ENCODE data around the gene ANKRD12. TPM values are rescaled to one million over a fixed set of nuclear protein-coding genes. Genes with fewer than 3 reads are reported as not detected.

ANKRD12 gene
- total RNA-seq, 1 donor from 2014 or later = 26.1 TPM

- Histone ChIP-seq H3K27ac (ENCODE audit: low read depth, low read length) (no peak overlapping the region), H3K9ac (ENCODE audit: low read depth in 1 of 3, low read length in 3 of 3) (no peak overlapping the region), H3K27me3 (ENCODE audit: control insufficient read depth in 3 of 3, insufficient read depth in 3 of 3, low read length in 3 of 3) (no peaks in the 10 kb centered on the region), H3K9me3 (ENCODE audit: control insufficient read depth in 3 of 3, low read length in 3 of 3) (no peaks in the 10 kb centered on the region), H3K36me3 (ENCODE audit: control insufficient read depth in 3 of 3, insufficient read depth in 3 of 3, low read length in 3 of 3) (peaks cover 3 to 23% (median 19%) of the 10 kb centered on the region in 3 donors), H3K4me1 (ENCODE audit: control insufficient read depth in 3 of 3, insufficient read depth in 3 of 3, low read length in 3 of 3) (peaks cover 0 to 2% (median 0%) of the 10 kb centered on the region in 3 donors), H3K4me3 (ENCODE audit: low read length in 3 of 3) (no peak overlapping the region)
Observed at GRCh38 chr18:9215221-9215933, 78.8 kb downstream of the ANKRD12 start.

- H3K9ac ChIP-seq (ENCODE audit: low read depth in 1 of 3, low read length in 3 of 3) = no peak overlapping the region
- H3K36me3 ChIP-seq (ENCODE audit: control insufficient read depth in 3 of 3, insufficient read depth in 3 of 3, low read length in 3 of 3) = peaks cover 1 to 29% (median 15%) of the 10 kb centered on the region in 3 donors
- no peak overlapping the region for H3K27ac ChIP-seq (ENCODE audit: low read depth, low read length)
- H3K4me1 ChIP-seq (ENCODE audit: control insufficient read depth in 3 of 3, insufficient read depth in 3 of 3, low read length in 3 of 3) = peaks cover 0 to 2% (median 0%) of the 10 kb centered on the region in 3 donors
- no peak overlapping the region for H3K4me3 ChIP-seq (ENCODE audit: low read length in 3 of 3)
- no peaks in the 10 kb centered on the region for H3K9me3 ChIP-seq (ENCODE audit: control insufficient read depth in 3 of 3, low read length in 3 of 3)
- no peaks in the 10 kb centered on the region for H3K27me3 ChIP-seq (ENCODE audit: control insufficient read depth in 3 of 3, insufficient read depth in 3 of 3, low read length in 3 of 3)
Observed at GRCh38 chr18:9216459-9216858, 79.9 kb downstream of the ANKRD12 start.

DNA sequence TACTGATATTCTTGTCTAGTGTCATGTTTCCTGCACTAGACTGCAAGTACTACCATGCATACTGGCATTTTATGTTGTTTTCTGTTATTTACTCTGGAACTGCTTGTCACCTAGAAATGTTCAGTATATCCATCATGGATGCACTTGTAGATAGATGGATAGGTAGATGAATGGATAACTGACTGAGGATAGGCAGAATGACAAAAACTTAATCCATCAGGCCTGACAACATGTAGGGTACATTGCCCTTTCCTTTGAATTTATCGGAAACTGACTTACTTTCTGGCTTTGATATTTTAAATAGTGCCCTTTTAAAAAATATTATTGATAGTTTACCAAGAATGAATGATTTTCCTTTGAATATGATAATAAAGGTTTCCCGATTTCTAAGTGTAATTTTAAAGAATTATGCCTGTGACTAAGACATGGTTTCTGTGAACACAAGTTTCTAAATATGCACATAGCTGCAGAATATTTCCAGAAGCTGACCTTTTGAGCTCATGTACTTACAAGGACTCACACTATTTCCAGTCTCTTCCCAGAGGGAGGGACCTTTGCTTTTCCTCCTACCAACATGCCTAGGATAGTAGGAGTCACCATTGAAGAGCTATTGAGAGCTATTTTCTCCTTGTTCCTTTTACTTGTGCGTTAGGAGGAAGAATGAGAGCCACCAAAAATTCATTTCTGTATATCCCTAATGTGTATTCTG is 81.3 kb downstream of the ANKRD12 start:
- Histone ChIP-seq H3K36me3 (ENCODE audit: control insufficient read depth in 3 of 3, insufficient read depth in 3 of 3, low read length in 3 of 3) (peaks cover 0 to 35% (median 15%) of the 10 kb centered on the region in 3 donors), H3K27ac (ENCODE audit: low read depth, low read length) (no peak overlapping the region), H3K9me3 (ENCODE audit: control insufficient read depth in 3 of 3, low read length in 3 of 3) (no peaks in the 10 kb centered on the region), H3K4me1 (ENCODE audit: control insufficient read depth in 3 of 3, insufficient read depth in 3 of 3, low read length in 3 of 3) (peaks cover 0 to 2% (median 0%) of the 10 kb centered on the region in 3 donors), H3K27me3 (ENCODE audit: control insufficient read depth in 3 of 3, insufficient read depth in 3 of 3, low read length in 3 of 3) (no peaks in the 10 kb centered on the region), H3K4me3 (ENCODE audit: low read length in 3 of 3) (no peak overlapping the region), H3K9ac (ENCODE audit: low read depth in 1 of 3, low read length in 3 of 3) (no peak overlapping the region)

GRCh38 chr18:9221040-9221439 is 84.5 kb downstream of the ANKRD12 start:
- Histone ChIP-seq H3K4me3 (ENCODE audit: low read length in 3 of 3) (no peak overlapping the region), H3K36me3 (ENCODE audit: control insufficient read depth in 3 of 3, insufficient read depth in 3 of 3, low read length in 3 of 3) (peaks cover 0 to 31% (median 17%) of the 10 kb centered on the region in 3 donors), H3K4me1 (ENCODE audit: control insufficient read depth in 3 of 3, insufficient read depth in 3 of 3, low read length in 3 of 3) (peaks cover 0 to 2% (median 0%) of the 10 kb centered on the region in 3 donors)

DNA sequence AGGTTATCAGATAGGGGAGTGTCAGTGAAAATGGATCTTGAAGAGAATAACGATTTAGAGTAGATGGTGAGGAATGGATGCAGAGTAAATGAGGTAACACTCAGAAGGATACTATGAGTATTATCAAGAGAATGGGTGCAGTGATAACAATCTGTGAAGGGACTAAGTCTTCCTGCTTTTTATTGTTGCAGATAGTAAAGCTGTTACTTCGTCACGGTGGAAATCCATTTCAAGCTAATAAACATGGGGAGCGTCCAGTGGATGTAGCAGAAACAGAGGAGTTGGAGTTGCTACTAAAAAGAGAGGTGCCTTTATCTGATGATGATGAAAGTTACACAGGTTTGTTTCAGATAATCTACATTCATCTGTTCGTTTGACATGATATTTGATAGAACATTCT is 85.1 kb downstream of the ANKRD12 start:
- Histone ChIP-seq H3K9ac (ENCODE audit: low read depth in 1 of 3, low read length in 3 of 3) (no peak overlapping the region), H3K9me3 (ENCODE audit: control insufficient read depth in 3 of 3, low read length in 3 of 3) (no peaks in the 10 kb centered on the region), H3K36me3 (ENCODE audit: control insufficient read depth in 3 of 3, insufficient read depth in 3 of 3, low read length in 3 of 3) (peaks cover 0 to 29% (median 21%) of the 10 kb centered on the region in 3 donors), H3K27ac (ENCODE audit: low read depth, low read length) (no peak overlapping the region), H3K4me1 (ENCODE audit: control insufficient read depth in 3 of 3, insufficient read depth in 3 of 3, low read length in 3 of 3) (peaks cover 0 to 2% (median 0%) of the 10 kb centered on the region in 3 donors), H3K27me3 (ENCODE audit: control insufficient read depth in 3 of 3, insufficient read depth in 3 of 3, low read length in 3 of 3) (no peaks in the 10 kb centered on the region), H3K4me3 (ENCODE audit: low read length in 3 of 3) (no peak overlapping the region)

More at GRCh38 chr18:9221040-9221439, 84.5 kb downstream of the ANKRD12 start:
- H3K27ac ChIP-seq (ENCODE audit: low read depth, low read length) = no peak overlapping the region
- no peaks in the 10 kb centered on the region for H3K27me3 ChIP-seq (ENCODE audit: control insufficient read depth in 3 of 3, insufficient read depth in 3 of 3, low read length in 3 of 3)
- no peak overlapping the region for H3K9ac ChIP-seq (ENCODE audit: low read depth in 1 of 3, low read length in 3 of 3)
- no peaks in the 10 kb centered on the region for H3K9me3 ChIP-seq (ENCODE audit: control insufficient read depth in 3 of 3, low read length in 3 of 3)

GRCh38 chr18:9223356-9223755 is 86.8 kb downstream of the ANKRD12 start:
- Histone ChIP-seq H3K36me3 (ENCODE audit: control insufficient read depth in 3 of 3, insufficient read depth in 3 of 3, low read length in 3 of 3) (peaks cover 0 to 24% (median 19%) of the 10 kb centered on the region in 3 donors), H3K9ac (ENCODE audit: low read depth in 1 of 3, low read length in 3 of 3) (no peak overlapping the region), H3K9me3 (ENCODE audit: control insufficient read depth in 3 of 3, low read length in 3 of 3) (no peaks in the 10 kb centered on the region), H3K27ac (ENCODE audit: low read depth, low read length) (no peak overlapping the region), H3K4me1 (ENCODE audit: control insufficient read depth in 3 of 3, insufficient read depth in 3 of 3, low read length in 3 of 3) (no peaks in the 10 kb centered on the region), H3K4me3 (ENCODE audit: low read length in 3 of 3) (no peak overlapping the region), H3K27me3 (ENCODE audit: control insufficient read depth in 3 of 3, insufficient read depth in 3 of 3, low read length in 3 of 3) (no peaks in the 10 kb centered on the region)

GRCh38 chr18:9226463-9226862 is 89.9 kb downstream of the ANKRD12 start:
- H3K27ac ChIP-seq (ENCODE audit: low read depth, low read length) = no peak overlapping the region
- H3K9me3 ChIP-seq (ENCODE audit: control insufficient read depth in 3 of 3, low read length in 3 of 3) = no peaks in the 10 kb centered on the region
- H3K4me1 ChIP-seq (ENCODE audit: control insufficient read depth in 3 of 3, insufficient read depth in 3 of 3, low read length in 3 of 3) = no peaks in the 10 kb centered on the region
- no peak overlapping the region for H3K4me3 ChIP-seq (ENCODE audit: low read length in 3 of 3)
- no peaks in the 10 kb centered on the region for H3K27me3 ChIP-seq (ENCODE audit: control insufficient read depth in 3 of 3, insufficient read depth in 3 of 3, low read length in 3 of 3)
- peaks cover 0 to 18% (median 12%) of the 10 kb centered on the region in 3 donors for H3K36me3 ChIP-seq (ENCODE audit: control insufficient read depth in 3 of 3, insufficient read depth in 3 of 3, low read length in 3 of 3)
- H3K9ac ChIP-seq (ENCODE audit: low read depth in 1 of 3, low read length in 3 of 3) = no peak overlapping the region

GRCh38 chr18:9231852-9232486 is 95.4 kb downstream of the ANKRD12 start:
- H3K9me3 ChIP-seq (ENCODE audit: control insufficient read depth in 3 of 3, low read length in 3 of 3) = no peaks in the 10 kb centered on the region
- H3K9ac ChIP-seq (ENCODE audit: low read depth in 1 of 3, low read length in 3 of 3) = no peak overlapping the region
- H3K27me3 ChIP-seq (ENCODE audit: control insufficient read depth in 3 of 3, insufficient read depth in 3 of 3, low read length in 3 of 3) = no peaks in the 10 kb centered on the region
- peaks cover 11 to 15% (median 14%) of the 10 kb centered on the region in 3 donors for H3K36me3 ChIP-seq (ENCODE audit: control insufficient read depth in 3 of 3, insufficient read depth in 3 of 3, low read length in 3 of 3)
- H3K4me1 ChIP-seq (ENCODE audit: control insufficient read depth in 3 of 3, insufficient read depth in 3 of 3, low read length in 3 of 3) = no peaks in the 10 kb centered on the region
- H3K4me3 ChIP-seq (ENCODE audit: low read length in 3 of 3) = no peak overlapping the region
- no peak overlapping the region for H3K27ac ChIP-seq (ENCODE audit: low read depth, low read length)

- H3K36me3 ChIP-seq (ENCODE audit: control insufficient read depth in 3 of 3, insufficient read depth in 3 of 3, low read length in 3 of 3) = peaks cover 11 to 14% (median 12%) of the 10 kb centered on the region in 3 donors
- H3K4me3 ChIP-seq (ENCODE audit: low read length in 3 of 3) = no peak overlapping the region
- no peaks in the 10 kb centered on the region for H3K9me3 ChIP-seq (ENCODE audit: control insufficient read depth in 3 of 3, low read length in 3 of 3)
- H3K9ac ChIP-seq (ENCODE audit: low read depth in 1 of 3, low read length in 3 of 3) = no peak overlapping the region
- no peak overlapping the region for H3K27ac ChIP-seq (ENCODE audit: low read depth, low read length)
- H3K27me3 ChIP-seq (ENCODE audit: control insufficient read depth in 3 of 3, insufficient read depth in 3 of 3, low read length in 3 of 3) = no peaks in the 10 kb centered on the region
- H3K4me1 ChIP-seq (ENCODE audit: control insufficient read depth in 3 of 3, insufficient read depth in 3 of 3, low read length in 3 of 3) = no peaks in the 10 kb centered on the region
Observed at GRCh38 chr18:9232977-9233376, 96.4 kb downstream of the ANKRD12 start.
